ENCODE results near the gene CENPM.

DNA sequence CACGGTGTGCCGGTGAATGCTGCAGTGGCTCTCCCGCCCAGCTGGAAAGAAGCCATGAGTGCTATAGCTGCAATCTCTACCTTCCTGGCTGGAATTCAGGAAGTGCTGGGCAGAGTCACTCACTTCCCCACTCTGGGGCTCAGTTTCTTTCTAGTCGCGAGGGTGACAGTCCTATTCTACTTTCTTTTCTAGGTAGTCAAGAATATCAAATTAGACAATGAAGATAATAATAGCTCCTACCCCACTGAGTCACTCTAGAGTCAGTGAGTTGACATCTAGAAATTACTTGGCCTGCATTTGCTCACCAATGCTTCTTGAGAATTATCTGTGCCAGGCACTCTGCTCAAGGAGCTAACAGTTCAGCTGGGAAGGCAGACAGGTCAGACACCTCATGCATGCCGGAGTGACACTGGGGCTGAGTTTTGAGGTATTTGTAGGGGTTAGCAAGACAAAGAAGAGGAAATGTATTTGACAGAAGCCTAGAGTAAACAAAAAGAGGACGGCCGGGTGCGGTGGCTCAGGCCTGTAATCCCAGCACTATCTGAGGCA, 3.2 kb downstream of the CENPM start:
- TF ChIP-seq, protein P1, sequence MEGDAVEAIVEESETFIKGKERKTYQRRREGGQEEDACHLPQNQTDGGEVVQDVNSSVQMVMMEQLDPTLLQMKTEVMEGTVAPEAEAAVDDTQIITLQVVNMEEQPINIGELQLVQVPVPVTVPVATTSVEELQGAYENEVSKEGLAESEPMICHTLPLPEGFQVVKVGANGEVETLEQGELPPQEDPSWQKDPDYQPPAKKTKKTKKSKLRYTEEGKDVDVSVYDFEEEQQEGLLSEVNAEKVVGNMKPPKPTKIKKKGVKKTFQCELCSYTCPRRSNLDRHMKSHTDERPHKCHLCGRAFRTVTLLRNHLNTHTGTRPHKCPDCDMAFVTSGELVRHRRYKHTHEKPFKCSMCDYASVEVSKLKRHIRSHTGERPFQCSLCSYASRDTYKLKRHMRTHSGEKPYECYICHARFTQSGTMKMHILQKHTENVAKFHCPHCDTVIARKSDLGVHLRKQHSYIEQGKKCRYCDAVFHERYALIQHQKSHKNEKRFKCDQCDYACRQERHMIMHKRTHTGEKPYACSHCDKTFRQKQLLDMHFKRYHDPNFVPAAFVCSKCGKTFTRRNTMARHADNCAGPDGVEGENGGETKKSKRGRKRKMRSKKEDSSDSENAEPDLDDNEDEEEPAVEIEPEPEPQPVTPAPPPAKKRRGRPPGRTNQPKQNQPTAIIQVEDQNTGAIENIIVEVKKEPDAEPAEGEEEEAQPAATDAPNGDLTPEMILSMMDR (IDR thresholded peaks at IDR 0.05): no peak
- TF ChIP-seq, protein P2, sequence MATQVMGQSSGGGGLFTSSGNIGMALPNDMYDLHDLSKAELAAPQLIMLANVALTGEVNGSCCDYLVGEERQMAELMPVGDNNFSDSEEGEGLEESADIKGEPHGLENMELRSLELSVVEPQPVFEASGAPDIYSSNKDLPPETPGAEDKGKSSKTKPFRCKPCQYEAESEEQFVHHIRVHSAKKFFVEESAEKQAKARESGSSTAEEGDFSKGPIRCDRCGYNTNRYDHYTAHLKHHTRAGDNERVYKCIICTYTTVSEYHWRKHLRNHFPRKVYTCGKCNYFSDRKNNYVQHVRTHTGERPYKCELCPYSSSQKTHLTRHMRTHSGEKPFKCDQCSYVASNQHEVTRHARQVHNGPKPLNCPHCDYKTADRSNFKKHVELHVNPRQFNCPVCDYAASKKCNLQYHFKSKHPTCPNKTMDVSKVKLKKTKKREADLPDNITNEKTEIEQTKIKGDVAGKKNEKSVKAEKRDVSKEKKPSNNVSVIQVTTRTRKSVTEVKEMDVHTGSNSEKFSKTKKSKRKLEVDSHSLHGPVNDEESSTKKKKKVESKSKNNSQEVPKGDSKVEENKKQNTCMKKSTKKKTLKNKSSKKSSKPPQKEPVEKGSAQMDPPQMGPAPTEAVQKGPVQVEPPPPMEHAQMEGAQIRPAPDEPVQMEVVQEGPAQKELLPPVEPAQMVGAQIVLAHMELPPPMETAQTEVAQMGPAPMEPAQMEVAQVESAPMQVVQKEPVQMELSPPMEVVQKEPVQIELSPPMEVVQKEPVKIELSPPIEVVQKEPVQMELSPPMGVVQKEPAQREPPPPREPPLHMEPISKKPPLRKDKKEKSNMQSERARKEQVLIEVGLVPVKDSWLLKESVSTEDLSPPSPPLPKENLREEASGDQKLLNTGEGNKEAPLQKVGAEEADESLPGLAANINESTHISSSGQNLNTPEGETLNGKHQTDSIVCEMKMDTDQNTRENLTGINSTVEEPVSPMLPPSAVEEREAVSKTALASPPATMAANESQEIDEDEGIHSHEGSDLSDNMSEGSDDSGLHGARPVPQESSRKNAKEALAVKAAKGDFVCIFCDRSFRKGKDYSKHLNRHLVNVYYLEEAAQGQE (IDR thresholded peaks at IDR 0.05; ENCODE audit: insufficient read depth in 1 of 2, low read depth in 2 of 2, low read length in 1 of 2): no peak
- TF ChIP-seq POLR2AphosphoS5 (IDR thresholded peaks at IDR 0.05; ENCODE audit: low read depth, low read length): no peak
- TF ChIP-seq SIN3A (IDR thresholded peaks at IDR 0.05; ENCODE audit: borderline replicate concordance, insufficient read depth, low read depth, low read length): no peak
- no peak for TF ChIP-seq TCF7L2 (IDR thresholded peaks at IDR 0.05; ENCODE audit: low read depth, low read length)

Measured in Panc1 (cell line).